T-helper 2 cell treated with Interferon-gamma antibody and Interleukin-4, amounts not matched to agents 5 μg/mL and 100 μg/mL, for 36 hours (primary cell): ENCODE data around the gene CBX5.

Experiments
- DNase-seq: peaks from one replicate; pipeline ENCODE4 v3.0.0; 2021; ENCODE audit warnings: low spot score
- H3K27ac Mint-ChIP-seq: one replicate; pipeline ENCODE4 v1.8.0; 2021; ENCODE audit warnings: mild to moderate bottlenecking, mixed read lengths
- H3K27me3 Mint-ChIP-seq: one replicate; pipeline ENCODE4 v1.8.0; 2021; ENCODE audit warnings: low read depth, mixed read lengths
- H3K36me3 Mint-ChIP-seq: one replicate; pipeline ENCODE4 v1.8.0; 2021; ENCODE audit warnings: low read depth, mixed read lengths
- H3K4me1 Mint-ChIP-seq: one replicate; pipeline ENCODE4 v1.8.0; 2021; ENCODE audit warnings: low read depth, mixed read lengths
- H3K4me3 Mint-ChIP-seq: one replicate; pipeline ENCODE4 v1.8.0; 2022; ENCODE audit warnings: mild to moderate bottlenecking, moderate library complexity, mixed read lengths
- H3K9me3 Mint-ChIP-seq: one replicate; pipeline ENCODE4 v1.8.0; 2021; ENCODE audit warnings: mixed read lengths

The CBX5 gene

DNA sequence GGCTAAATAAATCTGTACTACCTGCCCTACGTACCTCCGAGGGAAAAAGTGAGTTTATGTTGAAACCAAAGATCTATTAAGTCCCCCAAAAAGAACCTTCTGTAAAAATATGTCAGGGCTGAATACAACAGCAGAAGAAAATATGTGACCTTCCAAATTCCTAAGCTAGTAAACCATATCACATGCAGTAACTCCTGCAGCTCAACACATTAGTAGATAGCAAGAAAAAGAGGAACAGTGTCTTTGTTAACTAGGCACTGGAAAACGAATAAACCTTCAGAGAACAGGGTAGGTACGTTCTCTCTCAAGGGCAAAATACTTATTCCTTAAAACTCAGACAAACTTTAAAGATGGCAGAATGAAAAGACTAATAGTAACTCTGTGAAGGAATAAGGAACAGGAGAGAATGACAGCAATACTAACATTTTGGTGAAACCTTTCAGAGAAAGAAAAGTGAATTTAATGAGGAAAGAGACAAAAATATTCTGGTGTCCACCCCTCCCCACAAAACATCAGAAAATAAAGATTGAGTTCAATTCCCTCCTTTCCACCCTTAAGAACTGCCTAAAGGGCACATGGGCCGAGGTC lies 18.0 kb downstream of the CBX5 start:
- no peak overlapping the region for H3K27ac Mint-ChIP-seq
- no peaks in the 10 kb centered on the region for H3K9me3 Mint-ChIP-seq
- H3K4me1 Mint-ChIP-seq, result peaks cover 38% of the 10 kb centered on the region
- H3K27me3 Mint-ChIP-seq, result no peaks in the 10 kb centered on the region
- no peak for DNase-seq
- peaks cover 19% of the 10 kb centered on the region for H3K36me3 Mint-ChIP-seq
- H3K4me3 Mint-ChIP-seq, result no peak overlapping the region

- peaks cover 31% of the 10 kb centered on the region for H3K36me3 Mint-ChIP-seq
- no peaks in the 10 kb centered on the region for H3K9me3 Mint-ChIP-seq
- H3K4me1 Mint-ChIP-seq, result peaks cover 30% of the 10 kb centered on the region
- DNase-seq, result peak; percentile 36
- H3K27ac Mint-ChIP-seq, result peak overlapping the region; percentile 52
- no peaks in the 10 kb centered on the region for H3K27me3 Mint-ChIP-seq
- H3K4me3 Mint-ChIP-seq, result peak overlapping the region; percentile 66
Measured at GRCh38 chr12:54259194-54260011, 20.5 kb downstream of the CBX5 start.

- Mint-ChIP-seq H3K4me1 (peaks cover 25% of the 10 kb centered on the region), H3K9me3 (no peaks in the 10 kb centered on the region), H3K27ac (peak overlapping the region; percentile 60), H3K27me3 (no peaks in the 10 kb centered on the region), H3K36me3 (peaks cover 29% of the 10 kb centered on the region), H3K4me3 (no peak overlapping the region)
- no peak for DNase-seq
Measured at GRCh38 chr12:54258201-54258681, 21.7 kb downstream of the CBX5 start.

GRCh38 chr12:54257332-54257731 lies 22.6 kb downstream of the CBX5 start:
- peaks cover 22% of the 10 kb centered on the region for H3K4me1 Mint-ChIP-seq
- H3K4me3 Mint-ChIP-seq, result no peak overlapping the region
- H3K27me3 Mint-ChIP-seq, result no peaks in the 10 kb centered on the region
- no peaks in the 10 kb centered on the region for H3K9me3 Mint-ChIP-seq
- peak overlapping the region; percentile 15 for H3K27ac Mint-ChIP-seq
- H3K36me3 Mint-ChIP-seq, result peaks cover 34% of the 10 kb centered on the region
- no peak for DNase-seq

DNA sequence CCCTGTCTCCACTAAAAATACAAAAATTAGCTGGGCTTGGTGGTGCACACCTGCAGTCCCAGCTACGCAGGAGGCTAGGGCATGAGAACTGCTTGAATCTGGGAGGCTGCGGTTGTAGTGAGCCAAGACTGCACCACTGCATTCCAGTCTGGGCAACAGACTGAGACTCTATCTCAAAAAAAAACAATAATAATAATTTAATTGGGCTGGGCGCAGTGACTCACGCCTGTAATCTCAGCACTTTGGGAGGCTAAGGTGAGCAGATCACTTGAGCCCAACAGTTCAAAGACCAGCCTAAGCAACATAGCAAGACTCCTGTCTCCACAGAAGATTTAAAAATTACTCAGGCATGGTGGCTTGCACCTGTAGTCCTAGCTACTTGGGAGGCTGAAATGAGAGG lies 26.7 kb downstream of the CBX5 start:
- Mint-ChIP-seq H3K4me1 (peaks cover 7% of the 10 kb centered on the region), H3K9me3 (no peaks in the 10 kb centered on the region), H3K36me3 (peaks cover 56% of the 10 kb centered on the region), H3K4me3 (no peak overlapping the region), H3K27ac (no peak overlapping the region), H3K27me3 (no peaks in the 10 kb centered on the region)
- DNase-seq, result no peak

DNA sequence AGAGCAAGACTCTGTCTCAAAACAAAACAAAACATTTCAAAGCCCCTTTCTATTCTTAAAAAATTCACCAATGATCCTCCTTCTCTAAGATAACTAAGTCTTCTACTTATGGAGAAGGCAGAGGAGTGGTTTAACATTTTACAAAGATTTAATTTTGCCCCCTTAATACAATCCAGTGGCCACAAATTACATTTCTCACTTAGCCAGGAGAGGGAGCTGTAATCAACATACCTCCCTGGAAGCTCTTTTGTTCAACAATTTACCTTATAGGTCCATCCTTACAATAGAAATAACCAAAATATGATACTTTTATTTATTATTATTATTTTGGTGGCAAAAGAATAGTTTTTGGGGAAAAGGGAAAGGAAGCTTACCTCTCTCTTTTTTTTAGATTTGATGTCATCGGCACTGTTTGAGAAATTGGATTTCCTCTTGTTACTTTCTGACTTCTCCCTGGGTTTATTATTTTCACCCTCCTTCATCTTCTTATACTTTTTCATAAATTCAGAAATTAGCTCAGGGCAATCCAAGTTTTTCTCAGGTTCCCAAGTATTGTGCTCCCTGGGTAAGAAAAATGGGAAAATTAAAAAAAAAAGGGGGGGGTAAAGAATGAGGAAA lies 28.1 kb downstream of the CBX5 start:
- Mint-ChIP-seq H3K27me3 (no peaks in the 10 kb centered on the region), H3K4me1 (peaks cover 7% of the 10 kb centered on the region), H3K4me3 (no peak overlapping the region), H3K9me3 (no peaks in the 10 kb centered on the region), H3K36me3 (peaks cover 55% of the 10 kb centered on the region), H3K27ac (no peak overlapping the region)
- DNase-seq, result no peak

GRCh38 chr12:54249489-54249888 lies 30.4 kb downstream of the CBX5 start:
- no peaks in the 10 kb centered on the region for H3K9me3 Mint-ChIP-seq
- H3K4me1 Mint-ChIP-seq, result peaks cover 7% of the 10 kb centered on the region
- H3K4me3 Mint-ChIP-seq, result no peak overlapping the region
- H3K27ac Mint-ChIP-seq, result no peak overlapping the region
- H3K27me3 Mint-ChIP-seq, result no peaks in the 10 kb centered on the region
- peaks cover 53% of the 10 kb centered on the region for H3K36me3 Mint-ChIP-seq
- no peak for DNase-seq

DNA sequence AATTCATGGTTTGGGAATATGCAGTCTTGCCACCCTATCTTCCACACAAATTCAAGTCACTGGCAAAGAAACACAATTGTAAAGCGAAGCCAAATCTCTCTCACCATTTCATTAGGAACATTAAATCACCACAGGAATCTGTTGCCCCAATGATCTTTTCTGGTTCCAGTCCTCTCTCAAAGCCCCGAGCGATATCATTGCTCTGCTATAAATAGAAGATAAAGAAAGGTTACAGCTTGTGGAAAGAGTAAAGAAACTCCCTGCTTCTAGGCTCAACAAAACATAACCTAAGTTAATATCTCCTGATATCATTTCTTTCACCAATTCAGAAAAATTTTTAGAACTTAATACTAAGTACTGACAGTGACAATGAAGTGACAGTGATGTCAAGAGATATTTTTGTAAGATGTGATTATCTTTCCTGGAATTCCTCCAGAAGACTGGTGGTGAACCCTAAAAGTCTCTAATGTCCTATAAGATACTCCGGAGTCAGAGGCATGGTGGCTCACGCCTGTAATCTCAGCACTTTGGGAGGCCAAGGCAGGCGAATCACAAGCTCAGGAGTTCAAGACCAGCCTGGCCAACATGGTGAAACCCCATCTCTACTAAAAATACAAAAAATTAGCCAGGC lies 33.8 kb downstream of the CBX5 start:
- Mint-ChIP-seq H3K36me3 (peaks cover 55% of the 10 kb centered on the region), H3K4me1 (peaks cover 8% of the 10 kb centered on the region)

GRCh38 chr12:54240971-54241588 lies 38.8 kb downstream of the CBX5 start:
- Mint-ChIP-seq H3K36me3 (peaks cover 47% of the 10 kb centered on the region), H3K27me3 (no peaks in the 10 kb centered on the region), H3K9me3 (no peaks in the 10 kb centered on the region), H3K27ac (peak overlapping the region; percentile 83), H3K4me1 (peaks cover 15% of the 10 kb centered on the region), H3K4me3 (peak overlapping the region; percentile 40)
- DNase-seq, result peak; percentile 8

More for the DNA sequence above, 33.8 kb downstream of the CBX5 start:
- no peaks in the 10 kb centered on the region for H3K27me3 Mint-ChIP-seq
- DNase-seq, result no peak
- H3K4me3 Mint-ChIP-seq, result no peak overlapping the region
- no peaks in the 10 kb centered on the region for H3K9me3 Mint-ChIP-seq
- no peak overlapping the region for H3K27ac Mint-ChIP-seq

GRCh38 chr12:54240129-54240528 lies 39.8 kb downstream of the CBX5 start:
- no peak overlapping the region for H3K4me3 Mint-ChIP-seq
- H3K9me3 Mint-ChIP-seq, result no peaks in the 10 kb centered on the region
- no peak for DNase-seq
- peaks cover 15% of the 10 kb centered on the region for H3K4me1 Mint-ChIP-seq
- no peak overlapping the region for H3K27ac Mint-ChIP-seq
- peaks cover 47% of the 10 kb centered on the region for H3K36me3 Mint-ChIP-seq
- no peaks in the 10 kb centered on the region for H3K27me3 Mint-ChIP-seq

- no peaks in the 10 kb centered on the region for H3K9me3 Mint-ChIP-seq
- no peaks in the 10 kb centered on the region for H3K27me3 Mint-ChIP-seq
- peaks cover 49% of the 10 kb centered on the region for H3K36me3 Mint-ChIP-seq
- no peak overlapping the region for H3K27ac Mint-ChIP-seq
- H3K4me3 Mint-ChIP-seq, result no peak overlapping the region
- H3K4me1 Mint-ChIP-seq, result peaks cover 18% of the 10 kb centered on the region
- no peak for DNase-seq
Measured at GRCh38 chr12:54239620-54240019, 40.3 kb downstream of the CBX5 start.

DNA sequence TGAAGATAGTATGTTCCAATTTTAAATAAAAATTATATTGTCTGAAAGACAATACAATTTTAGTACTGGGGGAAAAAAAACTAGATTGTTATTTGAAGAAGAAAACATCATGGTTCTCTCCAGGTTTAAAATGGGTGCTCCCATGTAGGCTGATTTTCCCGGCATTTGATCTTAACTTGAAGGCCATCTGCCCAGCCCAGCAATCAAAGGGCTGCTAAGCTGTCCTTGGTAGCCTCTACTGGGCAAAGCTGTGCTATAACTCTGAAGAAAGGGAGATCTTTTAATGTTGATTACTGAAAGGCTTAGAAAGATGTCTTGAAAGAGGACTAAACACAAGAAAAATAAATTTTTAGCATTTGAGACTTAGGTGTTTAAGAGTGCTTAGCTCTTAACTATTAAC lies 41.4 kb downstream of the CBX5 start:
- Mint-ChIP-seq H3K27me3 (no peaks in the 10 kb centered on the region), H3K36me3 (peaks cover 51% of the 10 kb centered on the region), H3K4me3 (no peak overlapping the region), H3K4me1 (peaks cover 18% of the 10 kb centered on the region), H3K9me3 (no peaks in the 10 kb centered on the region), H3K27ac (no peak overlapping the region)
- no peak for DNase-seq

DNA sequence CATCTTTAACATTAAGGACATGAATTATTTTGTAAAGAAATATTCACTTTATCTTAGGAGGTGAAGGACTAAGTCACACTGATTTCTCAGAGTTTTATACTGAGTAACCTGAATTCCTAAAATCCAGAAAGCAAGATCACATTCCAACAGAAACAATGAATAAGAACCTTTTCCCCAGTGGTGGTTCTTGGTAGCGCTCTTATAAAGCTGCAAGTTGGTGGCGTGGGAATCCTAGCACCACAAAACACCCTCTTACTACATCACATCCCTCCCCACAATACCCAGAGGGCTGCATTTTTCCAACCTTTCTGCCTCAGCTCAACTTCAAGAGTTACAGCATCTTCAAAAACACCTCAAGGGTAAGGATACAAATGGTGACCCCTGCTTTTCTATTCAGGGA lies 47.1 kb downstream of the CBX5 start:
- H3K27ac Mint-ChIP-seq, result no peak overlapping the region
- no peaks in the 10 kb centered on the region for H3K9me3 Mint-ChIP-seq
- H3K27me3 Mint-ChIP-seq, result no peaks in the 10 kb centered on the region
- no peak for DNase-seq
- H3K4me3 Mint-ChIP-seq, result no peak overlapping the region
- peaks cover 11% of the 10 kb centered on the region for H3K4me1 Mint-ChIP-seq
- H3K36me3 Mint-ChIP-seq, result peaks cover 26% of the 10 kb centered on the region
